Measurements from ENCODE around the gene RIMS4. TPM values are rescaled to one million over a fixed set of nuclear protein-coding genes. Genes with fewer than 3 reads are reported as not detected.

RIMS4 gene
- total RNA-seq, 1 experiment from 2014 or later, result 16.3 TPM

GRCh38 chr20:44788706-44789456, 21.5 kb downstream of the RIMS4 start:
- Histone ChIP-seq H2AFZ (ENCODE audit: low read length) (no peak overlapping the region), H3K9ac (ENCODE audit: extremely low read depth, insufficient read length, low read length) (no peak overlapping the region), H2BK20ac (ENCODE audit: low read depth, low read length, poor library complexity, severe bottlenecking) (no peak overlapping the region), H2BK15ac (ENCODE audit: low read depth, low read length) (no peak overlapping the region), H3K56ac (ENCODE audit: insufficient read length, low read depth, low read length) (no peak overlapping the region), H3K18ac (ENCODE audit: insufficient read length, low read depth, low read length) (no peak overlapping the region), H3K4ac (ENCODE audit: low read depth, low read length) (no peak overlapping the region), H3K4me2 (ENCODE audit: insufficient read depth, insufficient read length, low read length) (no peak overlapping the region), H2BK120ac (ENCODE audit: low read depth, low read length, poor library complexity, severe bottlenecking) (no peak overlapping the region), H3T11ph (ENCODE audit: low read length) (no peak overlapping the region), H3K27ac (ENCODE audit: insufficient read length, low read depth, low read length) (no peak overlapping the region), H2BK12ac (ENCODE audit: insufficient read length, low read depth, low read length) (no peak overlapping the region), H3K79me2 (ENCODE audit: insufficient read depth, low read length) (no peaks in the 10 kb centered on the region), H2BK5ac (ENCODE audit: insufficient read length, low read length) (no peak overlapping the region), H2AK5ac (ENCODE audit: insufficient read length, low read length) (no peak overlapping the region), H3K27me3 (ENCODE audit: insufficient read depth, low read length) (no peaks in the 10 kb centered on the region), H3K23me2 (ENCODE audit: insufficient read length, low read depth, low read length, poor library complexity, severe bottlenecking) (no peaks in the 10 kb centered on the region), H4K91ac (ENCODE audit: insufficient read length, low read depth, low read length) (no peak overlapping the region), H4K5ac (ENCODE audit: insufficient read length, low read depth, low read length) (no peak overlapping the region), H3K14ac (ENCODE audit: insufficient read depth, low read length) (no peak overlapping the region), H4K20me1 (ENCODE audit: control insufficient read depth, insufficient read depth, insufficient read length) (no peaks in the 10 kb centered on the region), H3K23ac (ENCODE audit: insufficient read length, low read depth, low read length) (no peak overlapping the region), H4K8ac (replicated peaks; ENCODE audit: insufficient read length, low read depth, low read length) (no peak overlapping the region), H3K79me1 (ENCODE audit: insufficient read depth, low read depth, low read length, poor library complexity, severe bottlenecking) (no peaks in the 10 kb centered on the region), H3K9me3 (ENCODE audit: control insufficient read depth, low read depth, low read length) (no peaks in the 10 kb centered on the region), H3K4me1 (ENCODE audit: insufficient read depth, low read length) (peaks cover 20% of the 10 kb centered on the region; the same call in 1 of the 2 replicates)
- peak overlapping the region in 1 of 3 experiments; percentile 30; a peak in 1 of 7 replicates for H3K27ac Mint-ChIP-seq
- peaks cover 37 to 54% of the 10 kb centered on the region in 2 experiments for H3K4me1 Mint-ChIP-seq
- peaks cover 2% of the 10 kb centered on the region; the same call in 1 of the 2 replicates for H3K27me3 Mint-ChIP-seq (ENCODE audit: low read depth)
- H3K36me3 Mint-ChIP-seq (ENCODE audit: insufficient read depth in 1 of 3, low read depth in 3 of 3), result peaks cover 0 to 4% (median 0%) of the 10 kb centered on the region in 3 experiments; a peak in 1 of 7 replicates
- WGBS (ENCODE audit: extremely low coverage, insufficient read length, low lambda C conversion rate), result no CpG with 5 or more reads among the region's 10 CpGs
- TF ChIP-seq CTCF (conservative IDR thresholded peaks at IDR 0.05), result no peak
- no peak overlapping the region for H3K4me3 Mint-ChIP-seq
- H3K9me3 Mint-ChIP-seq, result no peaks in the 10 kb centered on the region
- DNase-seq, result no peak

Data from H9 (cell line).